Progenitor cell of endocrine pancreas (in vitro differentiated cells): ENCODE data around the gene GALR3. TPM values are rescaled to one million over a fixed set of nuclear protein-coding genes. Genes with fewer than 3 reads are reported as not detected.

Experiments used
- DNase-seq: peaks from one replicate; pipeline ENCODE4 v3.0.0; 2021; ENCODE audit warnings: low spot score; ENCODE audit not compliant: unreplicated experiment
- H3K27ac Mint-ChIP-seq: 2 replicates; pipeline ENCODE4 v1.8.0; 2021; ENCODE audit warnings: mild to moderate bottlenecking, moderate library complexity, mixed read lengths
- H3K27me3 Mint-ChIP-seq: 2 replicates; pipeline ENCODE4 v1.8.0; 2021; ENCODE audit warnings: mixed read lengths
- H3K36me3 Mint-ChIP-seq: 2 replicates; pipeline ENCODE4 v1.8.0; 2022; ENCODE audit warnings: mixed read lengths; ENCODE audit not compliant: insufficient read depth
- H3K4me1 Mint-ChIP-seq: 2 replicates; pipeline ENCODE4 v1.8.0; 2021; ENCODE audit warnings: low read depth, mixed read lengths
- H3K4me3 Mint-ChIP-seq: 2 replicates; pipeline ENCODE4 v1.8.0; 2021; ENCODE audit warnings: low read depth, mild to moderate bottlenecking, moderate library complexity, mixed read lengths
- H3K9me3 Mint-ChIP-seq: 2 replicates; pipeline ENCODE4 v1.8.0; 2021; ENCODE audit warnings: low read depth, mixed read lengths
- CTCF ChIP-seq: fragments of 200-600 bp; sonication (generic); IDR thresholded peaks from one replicate; pipeline ENCODE4 v1.5.0; 2021; ENCODE audit warnings: antibody characterized with exemption, mild to moderate bottlenecking; ENCODE audit not compliant: unreplicated experiment
- total RNA-seq: library from RNA; stranded (reverse); gene quantifications from 2 replicates; pipeline ENCODE4 v1.2.1, GENCODE V29; 2021

GALR3 gene
- total RNA-seq, 1 donor from 2014 or later: 0.41 TPM

DNA sequence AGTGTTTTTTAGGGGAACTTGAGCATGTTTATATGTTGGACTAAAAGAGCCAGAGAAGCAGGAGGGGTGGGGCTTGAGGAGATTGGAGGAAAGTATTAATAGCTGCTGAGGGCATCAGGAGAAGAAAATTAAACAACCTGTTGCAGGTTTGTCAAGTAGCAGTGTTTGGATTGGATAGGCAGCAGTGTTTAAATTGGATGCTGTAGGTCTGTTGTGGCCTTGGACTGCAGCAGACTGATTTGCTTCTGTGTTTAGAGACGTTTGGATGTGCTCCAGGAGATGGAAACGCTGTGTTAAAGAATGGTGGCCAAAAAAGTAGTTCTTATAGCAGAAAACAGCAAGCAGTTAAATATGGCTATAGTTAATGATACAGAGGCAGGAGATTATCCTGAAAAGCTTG lies 31.8 kb downstream of the GALR3 start:
- H3K9me3 Mint-ChIP-seq: no peaks in the 10 kb centered on the region
- H3K4me1 Mint-ChIP-seq: peaks cover 7% of the 10 kb centered on the region
- no peak for DNase-seq
- H3K27me3 Mint-ChIP-seq: no peaks in the 10 kb centered on the region
- no peak overlapping the region for H3K27ac Mint-ChIP-seq
- H3K4me3 Mint-ChIP-seq: no peak overlapping the region
- TF ChIP-seq CTCF: no peak
- peaks cover 38% of the 10 kb centered on the region for H3K36me3 Mint-ChIP-seq

- no peak for DNase-seq
Observed at GRCh38 chr22:37855462-37855861, 32.3 kb downstream of the GALR3 start.

DNA sequence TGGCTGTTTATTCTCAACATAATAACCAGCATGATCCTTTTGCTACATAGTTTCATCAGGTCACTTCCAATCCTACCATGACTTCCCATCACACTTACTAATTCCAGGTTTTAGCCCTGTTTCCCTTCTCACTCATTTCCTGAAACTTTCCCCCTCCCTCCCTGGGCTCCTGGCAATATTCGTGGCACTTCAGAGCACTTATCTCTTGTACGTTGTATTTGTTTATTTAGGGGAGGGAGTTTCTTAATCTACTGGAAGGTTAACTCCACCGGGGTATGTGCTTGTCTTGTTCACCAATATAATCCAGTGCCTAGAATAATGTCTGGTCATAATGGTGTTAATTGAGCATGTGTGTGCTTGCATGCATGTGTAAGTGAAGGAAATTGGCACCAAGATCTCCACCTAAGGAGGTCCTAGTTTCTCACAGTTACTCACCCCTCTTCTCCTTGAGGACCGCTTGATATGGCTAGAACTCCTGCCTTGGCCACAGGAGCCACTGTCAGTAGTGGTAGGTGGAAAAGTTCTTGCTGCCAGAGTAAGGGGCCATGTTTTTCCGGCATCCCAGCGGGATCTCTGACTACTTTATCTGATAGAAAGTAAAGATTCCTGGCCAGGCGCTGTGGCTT lies 37.7 kb downstream of the GALR3 start:
- Mint-ChIP-seq H3K36me3 (peaks cover 34% of the 10 kb centered on the region), H3K27ac (peak overlapping the region; percentile 54), H3K4me1 (peaks cover 3% of the 10 kb centered on the region), H3K9me3 (no peaks in the 10 kb centered on the region), H3K27me3 (no peaks in the 10 kb centered on the region), H3K4me3 (no peak overlapping the region)
- no peak for DNase-seq
- no peak for TF ChIP-seq CTCF

More at GRCh38 chr22:37855462-37855861, 32.3 kb downstream of the GALR3 start:
- no peak overlapping the region for H3K27ac Mint-ChIP-seq
- H3K4me1 Mint-ChIP-seq: peaks cover 6% of the 10 kb centered on the region
- TF ChIP-seq CTCF: no peak
- no peaks in the 10 kb centered on the region for H3K27me3 Mint-ChIP-seq
- H3K9me3 Mint-ChIP-seq: no peaks in the 10 kb centered on the region
- no peak overlapping the region for H3K4me3 Mint-ChIP-seq
- H3K36me3 Mint-ChIP-seq: peaks cover 38% of the 10 kb centered on the region

- Mint-ChIP-seq H3K27ac (peak overlapping the region; percentile 29), H3K4me1 (peaks cover 3% of the 10 kb centered on the region), H3K27me3 (no peaks in the 10 kb centered on the region), H3K4me3 (no peak overlapping the region), H3K36me3 (peaks cover 33% of the 10 kb centered on the region), H3K9me3 (no peaks in the 10 kb centered on the region)
- no peak for DNase-seq
- TF ChIP-seq CTCF: no peak
Observed at GRCh38 chr22:37862570-37863325, 39.6 kb downstream of the GALR3 start.

GRCh38 chr22:37865510-37865909 lies 42.3 kb downstream of the GALR3 start:
- Mint-ChIP-seq H3K36me3 (peaks cover 26% of the 10 kb centered on the region), H3K4me1 (peaks cover 3% of the 10 kb centered on the region), H3K27me3 (no peaks in the 10 kb centered on the region), H3K27ac (peak overlapping the region; percentile 41), H3K9me3 (no peaks in the 10 kb centered on the region), H3K4me3 (no peak overlapping the region)
- TF ChIP-seq CTCF: no peak
- DNase-seq: no peak
